Dendritic cell treated with granulocyte-macrophage colony-stimulating factor and Interleukin-4, amounts not matched to agents 40 ng/mL and 50 ng/mL, for 4 days (primary cell): ENCODE results near the gene UBE2B.
A peak's percentile ranks its signal among the peaks of the same experiment; 100 is the strongest.
"Not testable (repeated sequence)": the region's sequence is repeated elsewhere in the genome, so short reads cannot be mapped to it uniquely, and the experiment has no call there.

ENCODE experiments used
- H3K27ac Mint-ChIP-seq: one replicate; pipeline ENCODE4 v1.8.0; 2022; ENCODE audit warnings: mild to moderate bottlenecking, mixed read lengths
- H3K27me3 Mint-ChIP-seq: one replicate; pipeline ENCODE4 v1.8.0; 2022; ENCODE audit warnings: mild to moderate bottlenecking, mixed read lengths
- H3K36me3 Mint-ChIP-seq: one replicate; pipeline ENCODE4 v1.8.0; 2022; ENCODE audit warnings: low read depth, mixed read lengths
- H3K4me1 Mint-ChIP-seq: one replicate; pipeline ENCODE4 v1.8.0; 2022; ENCODE audit warnings: low read depth, mixed read lengths
- H3K4me3 Mint-ChIP-seq: one replicate; pipeline ENCODE4 v1.8.0; 2022; ENCODE audit warnings: mild to moderate bottlenecking, moderate library complexity, mixed read lengths
- H3K9me3 Mint-ChIP-seq: one replicate; pipeline ENCODE4 v1.8.0; 2022; ENCODE audit warnings: mixed read lengths
- intact Hi-C: fragments of 100-400 bp; cut with micrococcal nuclease; formaldehyde crosslinking; loops from one replicate; pipeline ENCODE4 v1.15.0; 2022

The UBE2B gene

GRCh38 chr5:134370871-134371833, at the start of gene UBE2B:
TSS of gene UBE2B (plus strand) at chr5:134371569. CDS start at chr5:134371596, 27 bp downstream.
- Mint-ChIP-seq H3K27me3 (no peaks in the 10 kb centered on the region), H3K9me3 (no peaks in the 10 kb centered on the region), H3K27ac (peak within 1 kb of the TSS; percentile 96), H3K4me1 (peaks cover 51% of the 10 kb centered on the region), H3K36me3 (peaks cover 58% of the 10 kb centered on the region), H3K4me3 (peak within 1 kb of the TSS; percentile 95)
- intact Hi-C loops, result loop anchor here (2.0 kb wide), 1 partner anchor 194 kb away; the partner anchor contains the start of gene SKP1

- Mint-ChIP-seq H3K4me1 (no peaks in the 10 kb centered on the region), H3K27me3 (peaks cover 1% of the 10 kb centered on the region), H3K27ac (no peak overlapping the region), H3K4me3 (no peak overlapping the region), H3K9me3 (peaks cover 36% of the 10 kb centered on the region), H3K36me3 (no peaks in the 10 kb centered on the region)
- intact Hi-C loops, result no loop called here
These were observed 44.0 kb upstream of the UBE2B start for GRCh38 chr5:134327327-134327726.

GRCh38 chr5:134328619-134329018, 42.8 kb upstream of the UBE2B start:
- Mint-ChIP-seq H3K9me3 (peaks cover 49% of the 10 kb centered on the region), H3K36me3 (no peaks in the 10 kb centered on the region), H3K4me1 (no peaks in the 10 kb centered on the region), H3K27ac (no peak overlapping the region), H3K4me3 (no peak overlapping the region), H3K27me3 (peaks cover 6% of the 10 kb centered on the region)
- intact Hi-C loops, result no loop called here

GRCh38 chr5:134336833-134337232, 34.5 kb upstream of the UBE2B start:
- peaks cover 12% of the 10 kb centered on the region for H3K27me3 Mint-ChIP-seq
- H3K27ac Mint-ChIP-seq, intact Hi-C loops, H3K36me3 Mint-ChIP-seq, H3K4me3 Mint-ChIP-seq, H3K4me1 Mint-ChIP-seq: not testable (repeated sequence)
- H3K9me3 Mint-ChIP-seq, result peaks cover 44% of the 10 kb centered on the region

GRCh38 chr5:134343500-134343899, 27.9 kb upstream of the UBE2B start:
- intact Hi-C loops, H3K27ac Mint-ChIP-seq, H3K9me3 Mint-ChIP-seq, H3K27me3 Mint-ChIP-seq, H3K4me1 Mint-ChIP-seq, H3K36me3 Mint-ChIP-seq, H3K4me3 Mint-ChIP-seq: not testable (repeated sequence)

- not testable (repeated sequence) for H3K27me3 Mint-ChIP-seq
These were observed 25.9 kb upstream of the UBE2B start for GRCh38 chr5:134345476-134345875.

GRCh38 chr5:134345996-134346395, 25.4 kb upstream of the UBE2B start:
- Mint-ChIP-seq H3K27ac (no peak overlapping the region), H3K27me3 (no peaks in the 10 kb centered on the region), H3K9me3 (no peaks in the 10 kb centered on the region), H3K36me3 (no peaks in the 10 kb centered on the region), H3K4me1 (no peaks in the 10 kb centered on the region), H3K4me3 (no peak overlapping the region)
- intact Hi-C loops, result no loop called here

More at GRCh38 chr5:134345476-134345875, 25.9 kb upstream of the UBE2B start:
- H3K36me3 Mint-ChIP-seq, H3K4me3 Mint-ChIP-seq, H3K27ac Mint-ChIP-seq, intact Hi-C loops, H3K9me3 Mint-ChIP-seq, H3K4me1 Mint-ChIP-seq: not testable (repeated sequence)

- H3K9me3 Mint-ChIP-seq, result no peaks in the 10 kb centered on the region
These were observed 21.9 kb upstream of the UBE2B start for GRCh38 chr5:134349463-134349862.

GRCh38 chr5:134355681-134356080, 15.7 kb upstream of the UBE2B start:
- H3K4me3 Mint-ChIP-seq, result no peak overlapping the region
- no peaks in the 10 kb centered on the region for H3K9me3 Mint-ChIP-seq
- no peaks in the 10 kb centered on the region for H3K27me3 Mint-ChIP-seq
- H3K36me3 Mint-ChIP-seq, result no peaks in the 10 kb centered on the region
- no peak overlapping the region for H3K27ac Mint-ChIP-seq
- no peaks in the 10 kb centered on the region for H3K4me1 Mint-ChIP-seq
- intact Hi-C loops, result no loop called here

More at GRCh38 chr5:134349463-134349862, 21.9 kb upstream of the UBE2B start:
- H3K27ac Mint-ChIP-seq, result no peak overlapping the region
- no peaks in the 10 kb centered on the region for H3K36me3 Mint-ChIP-seq
- H3K27me3 Mint-ChIP-seq, result no peaks in the 10 kb centered on the region
- no peaks in the 10 kb centered on the region for H3K4me1 Mint-ChIP-seq
- no peak overlapping the region for H3K4me3 Mint-ChIP-seq
- intact Hi-C loops, result no loop called here

GRCh38 chr5:134365604-134366003, 5.8 kb upstream of the UBE2B start:
- intact Hi-C loops, result loop anchor here (5.0 kb wide), 1 partner anchor 267 kb away; the partner anchor contains the start of gene SAR1B
- H3K4me1 Mint-ChIP-seq, result peaks cover 27% of the 10 kb centered on the region
- no peaks in the 10 kb centered on the region for H3K9me3 Mint-ChIP-seq
- H3K27ac Mint-ChIP-seq, result no peak overlapping the region
- H3K36me3 Mint-ChIP-seq, result peaks cover 22% of the 10 kb centered on the region
- H3K27me3 Mint-ChIP-seq, result peaks cover 2% of the 10 kb centered on the region
- no peak overlapping the region for H3K4me3 Mint-ChIP-seq

GRCh38 chr5:134370311-134370870, 978 bp upstream of the UBE2B start:
- peak overlapping the region; percentile 96 for H3K27ac Mint-ChIP-seq
- H3K9me3 Mint-ChIP-seq, result no peaks in the 10 kb centered on the region
- peak overlapping the region; percentile 95 for H3K4me3 Mint-ChIP-seq
- no peaks in the 10 kb centered on the region for H3K27me3 Mint-ChIP-seq
- H3K36me3 Mint-ChIP-seq, result peaks cover 51% of the 10 kb centered on the region
- intact Hi-C loops, result loop anchor here (2.0 kb wide), 1 partner anchor 194 kb away; the partner anchor contains the start of gene SKP1
- H3K4me1 Mint-ChIP-seq, result peaks cover 51% of the 10 kb centered on the region

- Mint-ChIP-seq H3K4me3 (peak overlapping the region; percentile 95), H3K4me1 (peaks cover 47% of the 10 kb centered on the region), H3K36me3 (peaks cover 57% of the 10 kb centered on the region), H3K27ac (peak overlapping the region; percentile 96), H3K27me3 (no peaks in the 10 kb centered on the region), H3K9me3 (no peaks in the 10 kb centered on the region)
- intact Hi-C loops, result loop anchor here (2.0 kb wide), 1 partner anchor 195 kb away; the partner anchor contains the start of gene SKP1
These were observed 518 bp downstream of the UBE2B start for GRCh38 chr5:134371834-134372340.

- H3K4me1 Mint-ChIP-seq, result peaks cover 41% of the 10 kb centered on the region
- peaks cover 57% of the 10 kb centered on the region for H3K36me3 Mint-ChIP-seq
These were observed 2.3 kb downstream of the UBE2B start for GRCh38 chr5:134373633-134374032.

GRCh38 chr5:134374232-134374631, 2.9 kb downstream of the UBE2B start:
- peaks cover 41% of the 10 kb centered on the region for H3K4me1 Mint-ChIP-seq
- peaks cover 63% of the 10 kb centered on the region for H3K36me3 Mint-ChIP-seq
- H3K9me3 Mint-ChIP-seq, result no peaks in the 10 kb centered on the region
- no peaks in the 10 kb centered on the region for H3K27me3 Mint-ChIP-seq
- no peak overlapping the region for H3K4me3 Mint-ChIP-seq
- intact Hi-C loops, result no loop called here
- H3K27ac Mint-ChIP-seq, result no peak overlapping the region

More at GRCh38 chr5:134373633-134374032, 2.3 kb downstream of the UBE2B start:
- H3K4me3 Mint-ChIP-seq, result peak overlapping the region; percentile 13
- intact Hi-C loops, H3K27ac Mint-ChIP-seq, H3K9me3 Mint-ChIP-seq, H3K27me3 Mint-ChIP-seq: not testable (repeated sequence)
